ENCODE data around the gene NBPF14.
"Not testable (repeated sequence)": the region's sequence is repeated elsewhere in the genome, so short reads cannot be mapped to it uniquely, and the experiment has no call there.

The NBPF14 gene

DNA sequence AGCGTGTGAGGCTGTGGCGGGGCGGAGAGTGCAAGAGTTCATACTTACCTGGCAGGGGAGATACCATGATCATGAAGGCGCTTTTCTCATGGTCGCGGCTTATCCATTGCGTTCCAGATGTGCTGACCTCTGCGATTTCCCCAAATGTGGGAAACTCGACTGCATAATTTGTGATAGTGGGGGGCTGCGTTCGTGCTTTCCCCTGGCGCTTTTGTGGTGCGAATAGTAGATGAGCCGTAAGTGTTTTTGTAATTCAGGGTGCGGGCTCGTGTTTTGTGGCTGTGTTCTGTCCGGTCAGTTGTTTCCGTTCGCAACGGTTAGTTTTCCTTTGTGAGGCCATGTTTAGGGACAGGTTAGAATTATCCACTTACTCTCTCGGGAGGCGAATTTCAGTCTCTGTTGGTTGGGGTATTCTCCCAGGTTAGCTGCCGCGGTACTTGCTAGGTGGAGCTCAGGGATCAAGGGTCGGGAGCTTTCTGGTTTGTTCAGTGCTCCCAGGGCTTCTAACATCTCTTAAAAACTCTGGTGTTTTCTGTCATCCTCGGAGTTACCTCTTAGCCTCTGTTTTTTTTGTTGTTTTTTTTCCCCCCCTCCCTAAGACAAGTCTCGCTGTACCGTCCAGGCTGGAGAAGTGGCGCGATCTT, 73.1 kb downstream of the NBPF14 start:
- not testable (repeated sequence) for H3K27me3 ChIP-seq (ENCODE audit: control insufficient read depth, insufficient read depth, low read length); H3K36me3 ChIP-seq (ENCODE audit: control insufficient read depth, insufficient read depth, low read length); H3K4me1 ChIP-seq (ENCODE audit: control insufficient read depth, insufficient read depth, low read length)
- peak overlapping the region; percentile 8 for H3K9ac ChIP-seq (ENCODE audit: low read length)
- peak overlapping the region; percentile 63 for H3K4me3 ChIP-seq (ENCODE audit: low read length)
- H3K27ac ChIP-seq (ENCODE audit: low read depth, low read length): peak overlapping the region; percentile 79

DNA sequence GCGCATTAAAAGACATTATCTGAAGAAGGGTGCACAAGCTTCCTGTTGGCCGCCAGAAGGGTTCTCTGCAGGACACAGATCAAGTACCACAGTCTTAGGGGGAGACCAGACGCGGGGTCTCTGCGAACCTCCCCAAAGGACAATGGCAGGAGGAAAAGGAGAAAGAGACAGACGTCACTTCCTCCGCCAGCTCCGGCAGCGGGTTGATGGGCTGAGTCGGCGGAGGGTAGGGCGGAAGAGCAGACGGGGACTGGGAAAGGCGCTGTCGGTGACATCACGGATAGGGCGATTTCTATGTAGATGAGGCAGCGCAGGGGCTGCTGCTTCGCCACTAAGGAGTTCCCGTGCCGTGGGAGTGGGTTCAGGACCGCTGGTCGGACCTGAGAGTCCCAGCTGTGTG, 73.7 kb downstream of the NBPF14 start:
- not testable (repeated sequence) for H3K4me1 ChIP-seq (ENCODE audit: control insufficient read depth, insufficient read depth, low read length); H3K27ac ChIP-seq (ENCODE audit: low read depth, low read length); H3K36me3 ChIP-seq (ENCODE audit: control insufficient read depth, insufficient read depth, low read length); H3K4me3 ChIP-seq (ENCODE audit: low read length); H3K9ac ChIP-seq (ENCODE audit: low read length); H3K27me3 ChIP-seq (ENCODE audit: control insufficient read depth, insufficient read depth, low read length)

DNA sequence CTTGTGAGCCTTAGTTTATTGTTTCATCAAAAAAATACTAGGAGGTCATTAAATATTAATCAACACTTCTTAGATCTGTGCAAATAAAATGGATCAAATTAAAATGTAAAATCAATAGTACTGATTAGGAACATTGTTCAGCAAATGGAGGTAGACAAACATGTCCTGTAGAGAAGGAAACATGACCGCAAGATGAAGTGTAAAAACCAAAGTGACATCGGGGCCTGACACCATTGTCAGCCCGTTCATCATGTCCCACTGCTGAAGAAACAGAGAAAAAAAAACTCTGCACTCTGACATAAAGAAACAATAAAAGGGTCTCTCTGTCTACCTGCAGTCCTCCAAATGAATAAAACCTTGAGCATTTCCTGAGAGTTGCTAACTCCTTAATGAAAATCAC, 81.5 kb downstream of the NBPF14 start:
- not testable (repeated sequence) for H3K4me3 ChIP-seq (ENCODE audit: low read length); H3K27me3 ChIP-seq (ENCODE audit: control insufficient read depth, insufficient read depth, low read length); H3K36me3 ChIP-seq (ENCODE audit: control insufficient read depth, insufficient read depth, low read length); H3K4me1 ChIP-seq (ENCODE audit: control insufficient read depth, insufficient read depth, low read length); H3K9ac ChIP-seq (ENCODE audit: low read length); H3K27ac ChIP-seq (ENCODE audit: low read depth, low read length)

DNA sequence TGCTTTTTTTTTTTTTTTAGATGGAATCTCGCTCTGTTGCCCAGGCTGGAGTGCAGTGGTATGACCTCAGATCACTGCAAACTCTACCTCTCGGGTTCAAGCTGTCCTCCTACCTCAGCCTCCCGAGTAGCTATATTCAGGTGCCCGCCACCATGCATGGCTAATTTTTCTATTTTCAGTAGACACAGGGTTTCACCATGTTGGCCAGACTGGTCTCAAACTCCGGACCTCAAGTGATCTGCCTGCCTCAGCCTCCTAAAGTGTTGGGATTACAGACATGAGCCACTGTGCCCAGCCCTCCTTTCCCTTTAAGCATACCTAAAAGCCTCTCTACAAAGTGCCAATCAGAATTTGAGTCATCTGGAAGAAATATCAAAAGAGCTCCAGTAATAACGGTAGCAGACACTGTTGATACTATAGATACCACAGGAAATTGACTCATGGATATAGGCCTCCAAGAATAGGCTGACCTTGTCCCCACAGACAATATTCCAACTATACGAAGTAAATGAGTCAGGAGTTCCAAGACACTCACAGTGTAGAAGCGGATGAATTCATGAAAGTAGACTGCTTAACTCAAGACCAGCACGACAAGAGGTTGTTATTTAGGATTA, 83.1 kb downstream of the NBPF14 start:
- H3K27ac ChIP-seq (ENCODE audit: low read depth, low read length); H3K4me3 ChIP-seq (ENCODE audit: low read length); H3K27me3 ChIP-seq (ENCODE audit: control insufficient read depth, insufficient read depth, low read length); H3K36me3 ChIP-seq (ENCODE audit: control insufficient read depth, insufficient read depth, low read length); H3K4me1 ChIP-seq (ENCODE audit: control insufficient read depth, insufficient read depth, low read length); H3K9ac ChIP-seq (ENCODE audit: low read length): not testable (repeated sequence)

DNA sequence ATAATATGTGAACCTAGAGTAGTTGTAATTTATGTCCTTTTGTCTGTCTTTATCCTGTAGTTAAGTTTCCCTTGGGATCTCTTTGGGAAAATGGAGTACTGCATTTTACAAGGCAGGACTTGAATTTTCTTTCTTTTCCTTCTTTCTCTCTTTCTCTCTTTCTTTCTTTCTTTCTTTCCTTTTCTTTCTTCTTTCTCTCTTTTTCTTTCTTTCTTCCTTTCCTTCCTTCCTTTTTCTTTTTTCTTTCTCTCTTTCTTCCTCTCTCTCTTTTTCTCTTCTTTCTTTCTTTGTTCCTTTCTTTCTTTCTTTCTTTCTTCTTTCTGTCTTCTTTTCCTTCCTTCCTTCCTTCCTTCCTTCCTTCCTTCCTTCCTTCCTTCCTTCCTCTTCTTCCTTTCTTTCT, 101.9 kb downstream of the NBPF14 start:
- H3K9ac ChIP-seq (ENCODE audit: low read length); H3K4me3 ChIP-seq (ENCODE audit: low read length); H3K4me1 ChIP-seq (ENCODE audit: control insufficient read depth, insufficient read depth, low read length); H3K27me3 ChIP-seq (ENCODE audit: control insufficient read depth, insufficient read depth, low read length); H3K36me3 ChIP-seq (ENCODE audit: control insufficient read depth, insufficient read depth, low read length); H3K27ac ChIP-seq (ENCODE audit: low read depth, low read length): not testable (repeated sequence)

DNA sequence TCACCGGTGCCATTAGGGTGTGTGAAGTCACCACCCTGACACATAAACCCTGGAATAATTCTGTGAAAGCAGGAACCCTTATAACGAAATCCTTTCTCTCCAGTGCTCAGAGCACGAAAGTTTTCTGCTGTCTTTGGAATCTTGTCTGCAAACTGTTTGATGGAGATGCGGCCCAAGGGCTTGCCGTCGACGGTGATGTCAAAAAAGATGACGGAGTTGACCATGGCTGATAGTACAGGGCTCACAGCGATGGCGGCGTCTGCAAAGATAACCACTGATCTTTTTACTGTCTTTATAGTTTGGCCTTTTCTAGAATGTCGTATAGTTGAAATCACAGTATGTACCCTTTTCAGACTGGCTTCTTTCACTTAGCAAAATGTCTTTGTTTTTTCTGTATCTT, 112.8 kb downstream of the NBPF14 start, which contains the start of gene PPIAL4G:
Gene PPIAL4G, minus strand, starts transcription at position 274 of the 400 bp plus-strand sequence. Its CDS starts 50 bp downstream, at position 224.
- H3K4me1 ChIP-seq (ENCODE audit: control insufficient read depth, insufficient read depth, low read length); H3K9ac ChIP-seq (ENCODE audit: low read length); H3K27ac ChIP-seq (ENCODE audit: low read depth, low read length); H3K4me3 ChIP-seq (ENCODE audit: low read length); H3K27me3 ChIP-seq (ENCODE audit: control insufficient read depth, insufficient read depth, low read length); H3K36me3 ChIP-seq (ENCODE audit: control insufficient read depth, insufficient read depth, low read length): not testable (repeated sequence)

Data from rectal smooth muscle tissue (tissue), 1 donor.